Stimulated activated naive CD8-positive, alpha-beta T cell treated with anti-CD3 and anti-CD28 coated beads, Interleukin-15, Interleukin-2, amounts not matched to agents 100 U/mL and 50 U/mL, for 24 hours (primary cell): ENCODE data around the gene IRF2BP2.
"Not testable (repeated sequence)": the region's sequence is repeated elsewhere in the genome, so short reads cannot be mapped to it uniquely, and the experiment has no call there.

Experiments used
- ATAC-seq: fragments of 150-1000 bp; cut with Tn5 transposase; one replicate; pipeline ENCODE4 v1.10.0; 2021
- DNase-seq: peaks from one replicate; pipeline ENCODE4 v3.0.0; 2021

Gene IRF2BP2

GRCh38 chr1:234600418-234601281 lies 9.3 kb downstream of the IRF2BP2 start:
- DNase-seq = no peak
- no peak for ATAC-seq

DNA sequence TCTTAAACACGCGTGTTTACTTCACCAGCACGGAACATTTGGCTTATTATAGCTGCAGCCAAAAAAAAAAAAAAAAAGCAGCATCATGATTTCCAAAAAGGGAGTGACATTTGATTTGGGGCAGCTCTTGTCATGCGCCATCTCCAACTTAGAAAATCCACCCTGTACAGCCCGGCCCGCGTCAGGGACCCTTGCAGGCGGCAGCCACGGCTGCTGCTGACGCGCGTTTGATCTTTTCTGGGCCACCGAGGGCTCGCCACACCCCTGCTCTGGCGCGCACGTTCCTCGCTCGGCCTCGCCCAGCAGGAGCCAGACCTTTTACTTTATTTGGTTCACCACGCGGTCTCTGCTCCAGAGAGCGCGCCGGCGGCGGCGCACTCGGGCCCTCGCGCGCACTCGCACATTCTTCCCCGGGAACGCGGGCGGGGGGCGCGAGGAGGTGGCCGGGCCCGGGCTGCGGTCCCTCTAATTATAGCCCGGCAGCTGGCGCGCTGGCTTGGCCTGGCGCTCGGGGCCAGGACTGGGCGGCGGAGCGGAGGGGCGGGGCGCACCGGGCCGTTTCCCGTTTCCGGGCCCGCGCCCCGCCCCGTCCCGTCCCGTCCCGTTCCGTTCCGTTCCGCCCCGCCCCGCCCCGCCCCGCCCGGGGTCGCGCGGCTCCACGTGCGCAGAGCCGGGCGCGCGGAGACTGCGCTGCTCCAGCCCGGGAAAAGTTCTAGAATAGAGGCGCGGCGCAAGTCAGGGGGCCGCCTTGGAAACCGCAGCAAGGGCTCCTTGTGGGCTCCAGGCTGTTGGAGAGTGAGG lies 10.2 kb downstream of the IRF2BP2 start:
- ATAC-seq (peak; percentile 84), DNase-seq (peak; percentile 88)

- DNase-seq (no peak), ATAC-seq (no peak)
Observed at GRCh38 chr1:234598974-234599616, 10.9 kb downstream of the IRF2BP2 start.

- no peak for ATAC-seq
- DNase-seq = peak; percentile 61
Observed at GRCh38 chr1:234597894-234598293, 12.1 kb downstream of the IRF2BP2 start.

DNA sequence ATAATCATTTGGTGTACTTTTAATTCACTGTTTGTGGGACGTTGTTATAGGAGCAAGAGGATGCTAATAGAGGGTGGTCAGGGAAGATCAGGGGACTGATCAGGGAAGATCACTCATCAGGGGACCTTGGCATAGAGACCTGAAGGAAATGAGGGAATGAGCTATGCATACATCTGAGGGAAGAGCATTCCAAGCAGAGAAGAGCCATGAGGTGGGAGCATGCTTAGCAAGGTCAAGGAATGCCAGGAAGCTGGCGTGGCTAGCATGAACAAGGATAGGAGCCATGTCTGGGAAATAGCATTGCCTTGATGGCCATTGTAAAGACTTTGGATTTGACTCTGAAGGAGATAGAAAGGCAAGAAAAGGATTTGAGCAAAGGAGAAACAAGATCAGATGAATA lies 14.1 kb downstream of the IRF2BP2 start:
- no peak for DNase-seq
- no peak for ATAC-seq

DNA sequence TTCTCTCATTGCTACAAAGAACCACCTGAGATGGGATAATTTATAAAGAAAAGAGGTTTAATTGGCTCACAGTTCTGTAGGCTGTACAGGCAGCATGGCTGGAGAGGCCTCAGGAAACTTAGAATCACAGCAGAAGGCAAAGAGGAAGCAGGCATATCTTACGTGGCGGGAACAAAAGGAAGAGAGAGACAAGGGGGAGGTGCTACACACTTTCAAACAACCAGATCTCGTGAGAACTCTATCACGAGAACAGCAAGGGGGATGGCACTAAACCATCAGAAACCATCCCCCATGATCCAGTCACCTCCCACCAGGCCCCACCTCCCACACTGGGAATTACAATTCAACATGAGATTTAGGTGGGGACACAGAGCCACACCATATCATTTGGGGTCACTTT lies 15.4 kb downstream of the IRF2BP2 start:
- ATAC-seq, DNase-seq: not testable (repeated sequence)

DNA sequence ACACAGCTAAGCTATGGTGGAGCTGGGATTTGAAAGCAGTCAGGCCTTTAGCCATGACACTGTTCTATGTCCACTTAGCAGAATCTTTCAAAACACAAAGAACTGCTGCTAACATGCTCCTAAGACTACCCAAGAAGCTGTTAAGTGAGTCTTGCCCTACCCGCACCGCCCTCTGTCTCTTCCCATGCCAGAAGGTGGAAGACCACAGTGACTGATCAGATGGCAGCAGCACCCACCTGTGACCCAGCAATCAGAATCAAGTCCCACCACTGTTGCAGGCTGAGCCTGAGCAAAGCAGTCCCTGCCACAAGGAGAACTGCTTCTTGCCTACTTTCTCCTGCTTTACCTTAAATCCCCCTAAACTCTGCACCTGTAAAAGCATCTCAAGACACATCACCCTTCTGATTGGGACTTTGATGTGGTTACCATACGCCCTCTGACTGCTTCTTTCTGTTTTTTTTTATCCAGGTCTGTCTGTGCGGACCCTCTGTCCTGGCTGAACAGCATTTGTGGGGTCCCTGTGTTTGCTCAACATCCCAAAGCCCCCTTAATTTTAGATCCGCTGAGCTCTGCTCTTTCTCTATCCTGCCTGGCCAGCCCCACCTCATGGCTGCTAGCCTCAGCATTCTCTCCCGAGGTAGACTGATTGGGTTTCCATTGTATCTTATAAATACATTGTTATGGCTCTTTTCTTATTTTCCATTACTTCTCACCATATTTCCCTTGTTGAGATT lies 16.0 kb downstream of the IRF2BP2 start:
- ATAC-seq = no peak
- DNase-seq = no peak

GRCh38 chr1:234593109-234593508 lies 16.9 kb downstream of the IRF2BP2 start:
- ATAC-seq (no peak), DNase-seq (no peak)

DNA sequence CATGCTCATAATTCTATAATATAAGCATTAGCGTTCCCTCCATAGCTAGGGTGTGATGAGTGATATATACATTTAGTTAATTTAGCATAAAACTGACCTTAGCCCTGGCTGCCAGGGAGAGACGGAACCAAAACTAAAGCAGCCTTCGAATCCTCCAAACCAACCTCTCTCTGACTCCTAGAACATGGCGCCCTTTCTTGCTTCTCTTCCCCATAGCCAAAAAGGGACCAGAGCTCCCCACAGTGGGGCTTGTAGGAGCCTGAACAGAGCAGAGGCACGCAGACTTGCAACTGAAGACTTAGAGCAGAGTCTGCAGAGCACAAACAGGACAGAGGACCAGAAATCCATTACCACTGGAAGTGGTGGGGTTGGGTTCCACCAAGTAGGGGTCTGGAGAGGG lies 17.7 kb downstream of the IRF2BP2 start:
- ATAC-seq = no peak
- no peak for DNase-seq

GRCh38 chr1:234591131-234591530 lies 18.8 kb downstream of the IRF2BP2 start:
- DNase-seq (no peak), ATAC-seq (no peak)

GRCh38 chr1:234589854-234590620 lies 19.9 kb downstream of the IRF2BP2 start:
- ATAC-seq (no peak), DNase-seq (no peak)

- ATAC-seq (no peak), DNase-seq (no peak)
Observed at GRCh38 chr1:234589064-234589800, 20.7 kb downstream of the IRF2BP2 start.

DNA sequence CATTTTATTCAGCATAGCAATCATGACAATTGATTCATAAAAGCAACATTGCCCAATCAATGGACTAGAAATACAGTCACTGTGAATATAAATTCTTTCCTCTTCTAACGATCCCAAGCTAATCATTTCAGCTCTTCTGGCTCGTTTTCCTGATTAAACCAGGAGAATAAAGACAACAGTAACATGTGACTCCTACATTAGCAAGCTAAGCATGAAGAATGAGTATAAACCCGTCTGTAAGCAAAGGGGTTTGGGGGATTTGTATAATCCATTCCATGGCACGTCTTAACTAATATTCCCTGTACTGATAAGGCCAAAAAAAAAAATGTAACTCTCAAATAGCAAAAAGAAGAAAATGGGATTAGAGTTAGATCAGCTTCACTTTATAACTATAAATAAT lies 21.6 kb downstream of the IRF2BP2 start:
- DNase-seq = no peak
- no peak for ATAC-seq

- DNase-seq = no peak
- no peak for ATAC-seq
Observed at GRCh38 chr1:234586892-234587485, 23.0 kb downstream of the IRF2BP2 start.

DNA sequence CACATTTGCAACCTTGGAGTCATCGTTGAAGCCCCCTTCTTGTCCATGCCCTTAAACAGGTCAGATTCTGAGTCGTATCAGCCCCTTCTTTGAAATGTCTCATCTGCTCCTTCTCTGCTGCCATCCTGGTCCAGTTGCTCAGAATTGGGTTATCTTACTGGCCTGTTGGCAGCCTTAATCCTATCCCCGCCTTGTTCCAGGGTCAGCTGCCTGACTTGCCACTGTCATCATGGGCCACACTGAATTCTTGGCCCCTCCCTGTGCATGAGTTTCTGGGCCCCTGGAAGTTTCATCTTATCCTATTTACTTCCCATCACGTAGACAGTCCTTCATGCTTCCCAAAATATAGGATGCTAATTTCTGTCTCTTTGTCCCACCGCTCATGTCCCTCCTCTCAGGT lies 23.7 kb downstream of the IRF2BP2 start:
- ATAC-seq = no peak
- no peak for DNase-seq

GRCh38 chr1:234585330-234586055 lies 24.5 kb downstream of the IRF2BP2 start:
- no peak for DNase-seq
- ATAC-seq = no peak

DNA sequence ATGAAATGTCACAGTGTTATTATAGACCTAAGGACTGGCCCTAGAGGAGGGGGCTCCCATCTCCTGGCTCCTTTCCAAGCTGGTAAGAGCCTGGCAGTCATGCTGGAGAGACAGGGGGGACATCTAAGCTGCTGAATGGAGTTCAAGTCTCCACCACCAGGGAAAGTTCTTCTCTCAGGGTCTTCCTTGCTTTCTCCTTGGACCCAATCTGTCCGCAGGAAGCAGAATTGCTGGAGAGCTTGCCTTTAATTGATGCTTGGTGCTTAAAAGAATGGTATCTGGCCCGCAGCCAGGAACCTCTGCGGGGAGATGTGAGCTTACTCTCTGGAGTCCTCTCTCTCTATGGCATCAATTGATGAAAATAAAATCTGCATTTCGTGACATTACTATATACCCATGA lies 25.1 kb downstream of the IRF2BP2 start:
- DNase-seq (no peak), ATAC-seq (no peak)

DNA sequence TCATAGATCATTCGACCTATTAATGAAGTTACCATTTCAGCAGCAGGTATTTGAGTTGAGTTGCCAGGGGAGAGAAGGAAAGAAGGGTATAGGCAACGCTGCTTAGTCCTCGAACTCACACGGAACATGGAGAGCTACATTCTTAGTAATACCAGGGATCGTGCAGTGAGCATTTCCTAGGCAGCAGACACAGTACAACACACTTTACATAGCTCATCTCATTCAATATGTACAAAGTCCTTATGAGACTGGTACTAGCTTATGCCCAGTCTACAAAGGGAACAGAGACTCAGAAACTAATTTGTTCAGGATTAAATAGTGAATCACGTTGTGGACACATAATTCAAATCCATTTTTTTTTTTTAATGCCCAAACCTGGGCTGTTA lies 25.6 kb downstream of the IRF2BP2 start:
- no peak for DNase-seq
- no peak for ATAC-seq

- ATAC-seq = no peak
Observed at GRCh38 chr1:234583755-234584419, 26.1 kb downstream of the IRF2BP2 start.

More at GRCh38 chr1:234583755-234584419, 26.1 kb downstream of the IRF2BP2 start:
- DNase-seq = no peak
